HG03521 (cell line): Measurements from ENCODE around the gene SLC26A9.

Source experiments
- ATAC-seq: cut with Tn5 transposase; IDR thresholded peaks from one replicate; pipeline ENCODE4 v1.9.1; 2021; ENCODE audit warnings: mild to moderate bottlenecking, moderate library complexity; ENCODE audit not compliant: unreplicated experiment

SLC26A9 gene

GRCh38 chr1:205943245-205943644, at the start of gene SLC26A9:
Gene SLC26A9, minus strand, starts transcription at chr1:205943456. Its CDS starts 7,636 bp downstream, at chr1:205935820.
- no peak for ATAC-seq

- no peak for ATAC-seq
Measured at GRCh38 chr1:205992218-205992882, 49.1 kb upstream of the SLC26A9 start.

GRCh38 chr1:205991237-205991636, 48.0 kb upstream of the SLC26A9 start:
- no peak for ATAC-seq

GRCh38 chr1:205990226-205990625, 47.0 kb upstream of the SLC26A9 start:
- ATAC-seq = no peak

GRCh38 chr1:205989786-205990185, 46.5 kb upstream of the SLC26A9 start:
- ATAC-seq = no peak

GRCh38 chr1:205988585-205988995, 45.3 kb upstream of the SLC26A9 start:
- ATAC-seq = no peak

- ATAC-seq = no peak
Measured at GRCh38 chr1:205986861-205987260, 43.6 kb upstream of the SLC26A9 start.

- no peak for ATAC-seq
Measured at GRCh38 chr1:205986292-205986691, 43.0 kb upstream of the SLC26A9 start.

GRCh38 chr1:205985330-205986005, 42.2 kb upstream of the SLC26A9 start:
- no peak for ATAC-seq

- no peak for ATAC-seq
Measured at GRCh38 chr1:205983925-205984725, 40.9 kb upstream of the SLC26A9 start.

GRCh38 chr1:205981257-205981656, 38.0 kb upstream of the SLC26A9 start:
- ATAC-seq = no peak

GRCh38 chr1:205980237-205980870, 37.1 kb upstream of the SLC26A9 start:
- no peak for ATAC-seq

- ATAC-seq = no peak
Measured at GRCh38 chr1:205979301-205979700, 36.0 kb upstream of the SLC26A9 start.

GRCh38 chr1:205978676-205979075, 35.4 kb upstream of the SLC26A9 start:
- no peak for ATAC-seq

GRCh38 chr1:205977402-205978014, 34.3 kb upstream of the SLC26A9 start:
- peak; percentile 53 for ATAC-seq

GRCh38 chr1:205976708-205977401, 33.6 kb upstream of the SLC26A9 start:
- no peak for ATAC-seq

- no peak for ATAC-seq
Measured at GRCh38 chr1:205976036-205976435, 32.8 kb upstream of the SLC26A9 start.

- ATAC-seq = no peak
Measured at GRCh38 chr1:205975387-205975998, 32.2 kb upstream of the SLC26A9 start.

GRCh38 chr1:205974712-205975111, 31.5 kb upstream of the SLC26A9 start:
- no peak for ATAC-seq
